ENCODE results near the gene IVL. TPM values are rescaled to one million over a fixed set of nuclear protein-coding genes. Genes with fewer than 3 reads are reported as not detected.

IVL gene
- total and polyA plus RNA-seq, 8 donors: 0.02 TPM; not detected in 7

- no peak for FAIRE-seq
- H3K27me3 ChIP-seq: no peaks in the 10 kb centered on the region
- H3K36me3 ChIP-seq: no peaks in the 10 kb centered on the region
- no peaks in the 10 kb centered on the region for H3K9me3 ChIP-seq
- no peaks in the 10 kb centered on the region for H3K4me1 ChIP-seq
- no peak for DNase-seq
- no peak for TF ChIP-seq CTCF (IDR thresholded peaks at IDR 0.05)
- 59 to 72% methylated on average over 1 of the region's 1 CpG for WGBS, 2 donors
- H3K4me3 ChIP-seq: no peak overlapping the region
- intact Hi-C loops (cut with DNase I): no loop called here
- ATAC-seq: no peak
- no peak overlapping the region for H3K27ac ChIP-seq
These were observed 31.5 kb upstream of the IVL start for GRCh38 chr1:152876827-152877226.

GRCh38 chr1:152878042-152878441 lies 30.3 kb upstream of the IVL start, which contains the start of gene SMCP:
TSS of gene SMCP (plus strand) at chr1:152878322. CDS start at chr1:152884423, 6,101 bp downstream.
- Histone ChIP-seq H3K36me3 (no peaks in the 10 kb centered on the region), H3K4me3 (no peak within 1 kb of the TSS), H3K4me1 (no peaks in the 10 kb centered on the region), H3K27ac (no peak within 1 kb of the TSS), H3K27me3 (no peaks in the 10 kb centered on the region), H3K9me3 (no peaks in the 10 kb centered on the region)
- DNase-seq: no peak
- TF ChIP-seq CTCF (IDR thresholded peaks at IDR 0.05): no peak
- WGBS, 2 donors: 3% methylated on average over 1 of the region's 1 CpG
- FAIRE-seq: no peak
- no peak for ATAC-seq
- intact Hi-C loops (cut with DNase I): no loop called here

GRCh38 chr1:152879559-152880198 lies 28.7 kb upstream of the IVL start:
- Histone ChIP-seq H3K4me1 (no peaks in the 10 kb centered on the region), H3K27ac (no peak overlapping the region), H3K9me3 (no peaks in the 10 kb centered on the region), H3K4me3 (no peak overlapping the region), H3K36me3 (no peaks in the 10 kb centered on the region), H3K27me3 (no peaks in the 10 kb centered on the region)
- no peak for FAIRE-seq
- DNase-seq: no peak
- intact Hi-C loops (cut with DNase I): no loop called here
- TF ChIP-seq CTCF (IDR thresholded peaks at IDR 0.05): no peak
- ATAC-seq: no peak

GRCh38 chr1:152880316-152880715 lies 28.0 kb upstream of the IVL start:
- H3K36me3 ChIP-seq: no peaks in the 10 kb centered on the region
- H3K9me3 ChIP-seq: no peaks in the 10 kb centered on the region
- FAIRE-seq (no peak), ATAC-seq (no peak), DNase-seq (no peak)
- H3K27ac ChIP-seq: no peak overlapping the region
- no peak for TF ChIP-seq CTCF (IDR thresholded peaks at IDR 0.05)
- H3K4me3 ChIP-seq: no peak overlapping the region
- 83 to 85% methylated on average over 4 of the region's 4 CpGs for WGBS, 2 donors
- H3K27me3 ChIP-seq: no peaks in the 10 kb centered on the region
- intact Hi-C loops (cut with DNase I): no loop called here
- no peaks in the 10 kb centered on the region for H3K4me1 ChIP-seq

GRCh38 chr1:152880907-152881306 lies 27.4 kb upstream of the IVL start:
- intact Hi-C loops (cut with DNase I): no loop called here
- DNase-seq (no peak), FAIRE-seq (no peak), ATAC-seq (no peak)
- no peaks in the 10 kb centered on the region for H3K27me3 ChIP-seq
- no peak for TF ChIP-seq CTCF (IDR thresholded peaks at IDR 0.05)
- H3K4me1 ChIP-seq: no peaks in the 10 kb centered on the region
- no peaks in the 10 kb centered on the region for H3K36me3 ChIP-seq
- WGBS, 2 donors: 78 to 84% methylated on average over 5 of the region's 5 CpGs
- no peaks in the 10 kb centered on the region for H3K9me3 ChIP-seq
- no peak overlapping the region for H3K27ac ChIP-seq
- no peak overlapping the region for H3K4me3 ChIP-seq

All from pancreas (tissue), 10 donors.